ENCODE data around the gene GP9. TPM values are rescaled to one million over a fixed set of nuclear protein-coding genes. Genes with fewer than 3 reads are reported as not detected.

Gene GP9
- total and polyA plus RNA-seq, 3 donors from 2014 or later: 1.4 to 2.1 (median 1.7) TPM

DNA sequence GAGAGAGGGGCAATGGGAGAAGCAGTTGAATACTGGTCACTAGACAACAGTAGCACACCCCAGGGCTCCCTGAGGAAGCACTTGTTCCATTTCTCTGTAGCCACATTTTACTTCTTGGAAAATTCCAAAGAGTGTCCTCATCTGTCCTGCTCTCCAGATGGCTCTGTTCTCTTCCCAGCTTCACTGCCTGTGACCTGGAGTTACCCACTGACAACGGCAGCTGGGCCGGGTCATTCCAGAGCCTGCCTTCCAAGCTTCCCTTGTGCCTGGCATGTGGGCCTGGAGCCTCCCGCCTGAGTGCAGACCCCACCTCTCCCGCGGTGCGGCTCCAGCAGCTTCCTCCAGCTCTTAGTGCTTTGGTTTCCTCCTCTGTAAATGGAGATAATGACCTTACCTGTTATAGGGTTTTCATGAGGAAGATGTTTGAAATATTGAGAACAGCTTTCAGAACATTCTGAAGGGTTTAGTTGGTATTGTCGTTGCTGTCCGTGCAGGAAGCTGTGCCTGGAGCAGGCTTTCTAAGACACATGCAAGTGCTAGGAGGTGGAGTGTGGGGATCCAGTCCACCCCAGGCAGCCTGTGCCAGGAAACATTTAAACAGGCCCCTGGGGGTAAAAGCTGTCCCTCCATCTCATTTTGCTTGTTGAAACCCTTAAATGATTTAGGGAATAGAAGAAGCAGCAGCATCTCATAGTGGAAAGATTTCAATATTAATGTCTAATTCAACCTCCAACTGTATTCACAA, 34.7 kb upstream of the GP9 start:
- peak; percentile 57 for DNase-seq
- intact Hi-C loops (cut with DNase I; ENCODE audit: low total_unique reads): no loop called here
- H3K4me1 ChIP-seq: peaks cover 21% of the 10 kb centered on the region
- WGBS, 2 donors: 30 to 36% methylated on average over 8 of the region's 8 CpGs
- peak overlapping the region in 1 of 2 donors; percentile 55 for H3K27ac ChIP-seq
- H3K9me3 ChIP-seq: no peaks in the 10 kb centered on the region
- TF ChIP-seq, protein P1, sequence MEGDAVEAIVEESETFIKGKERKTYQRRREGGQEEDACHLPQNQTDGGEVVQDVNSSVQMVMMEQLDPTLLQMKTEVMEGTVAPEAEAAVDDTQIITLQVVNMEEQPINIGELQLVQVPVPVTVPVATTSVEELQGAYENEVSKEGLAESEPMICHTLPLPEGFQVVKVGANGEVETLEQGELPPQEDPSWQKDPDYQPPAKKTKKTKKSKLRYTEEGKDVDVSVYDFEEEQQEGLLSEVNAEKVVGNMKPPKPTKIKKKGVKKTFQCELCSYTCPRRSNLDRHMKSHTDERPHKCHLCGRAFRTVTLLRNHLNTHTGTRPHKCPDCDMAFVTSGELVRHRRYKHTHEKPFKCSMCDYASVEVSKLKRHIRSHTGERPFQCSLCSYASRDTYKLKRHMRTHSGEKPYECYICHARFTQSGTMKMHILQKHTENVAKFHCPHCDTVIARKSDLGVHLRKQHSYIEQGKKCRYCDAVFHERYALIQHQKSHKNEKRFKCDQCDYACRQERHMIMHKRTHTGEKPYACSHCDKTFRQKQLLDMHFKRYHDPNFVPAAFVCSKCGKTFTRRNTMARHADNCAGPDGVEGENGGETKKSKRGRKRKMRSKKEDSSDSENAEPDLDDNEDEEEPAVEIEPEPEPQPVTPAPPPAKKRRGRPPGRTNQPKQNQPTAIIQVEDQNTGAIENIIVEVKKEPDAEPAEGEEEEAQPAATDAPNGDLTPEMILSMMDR (IDR thresholded peaks at IDR 0.05): no peak
- no peak for TF ChIP-seq POLR2A (IDR thresholded peaks at IDR 0.05)
- H3K27me3 ChIP-seq: no peaks in the 10 kb centered on the region
- H3K36me3 ChIP-seq (ENCODE audit: low read depth, missing control alignments): no peaks in the 10 kb centered on the region
- H3K4me3 ChIP-seq: no peak overlapping the region

DNA sequence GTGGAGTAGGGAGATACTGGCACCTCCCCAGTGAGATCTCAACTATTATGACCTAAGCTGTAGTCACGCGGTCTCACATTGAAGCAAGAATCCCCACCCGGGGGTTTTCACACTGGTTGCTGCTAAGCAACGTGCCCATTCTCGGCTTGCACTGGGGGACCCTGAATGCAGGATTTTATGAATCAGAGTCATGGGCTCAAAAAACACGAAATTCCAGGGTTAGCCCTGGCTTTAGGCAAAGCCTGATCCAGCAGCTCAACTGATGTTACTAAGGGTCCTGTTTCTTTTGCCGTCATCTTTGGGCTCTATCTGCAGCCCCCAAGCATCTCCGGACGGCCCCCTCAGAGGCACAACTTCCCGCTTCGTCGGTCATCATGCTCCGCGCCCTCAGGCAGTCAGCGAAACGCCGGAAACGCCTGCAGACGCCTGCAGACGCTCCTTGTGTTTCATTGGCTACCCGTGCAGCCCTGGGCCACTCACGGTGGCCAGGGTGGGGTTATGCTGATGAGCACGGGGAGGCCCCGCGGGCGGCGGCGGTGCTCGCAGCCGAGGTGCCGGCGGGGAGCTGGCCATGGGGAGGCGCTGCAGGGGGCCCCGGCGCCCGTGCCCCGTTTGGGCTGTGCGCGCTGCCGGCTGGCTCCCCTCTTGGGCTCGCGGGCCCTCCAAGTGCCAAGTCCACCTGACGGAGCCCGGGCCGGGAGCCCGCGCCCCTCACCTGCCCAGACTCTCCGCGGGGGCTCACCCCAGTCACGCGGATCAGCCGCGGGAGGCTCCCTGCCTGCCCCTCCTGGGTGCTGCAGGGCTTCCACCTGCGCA, 33.6 kb upstream of the GP9 start:
- no peak overlapping the region for H3K27ac ChIP-seq
- no peak for TF ChIP-seq POLR2A (IDR thresholded peaks at IDR 0.05)
- TF ChIP-seq, protein P1 (IDR thresholded peaks at IDR 0.05): peak; percentile 49 to 67 (median 51)
- 26 to 29% methylated on average over 20 to 41 of the region's 54 CpGs for WGBS, 2 donors
- intact Hi-C loops (cut with DNase I; ENCODE audit: low total_unique reads): no loop called here
- DNase-seq: peak; percentile 94
- H3K4me1 ChIP-seq: peaks cover 19% of the 10 kb centered on the region
- peak overlapping the region; percentile 53 to 55 for H3K4me3 ChIP-seq
- H3K36me3 ChIP-seq (ENCODE audit: low read depth, missing control alignments): no peaks in the 10 kb centered on the region
- H3K9me3 ChIP-seq: no peaks in the 10 kb centered on the region
- no peaks in the 10 kb centered on the region for H3K27me3 ChIP-seq

DNA sequence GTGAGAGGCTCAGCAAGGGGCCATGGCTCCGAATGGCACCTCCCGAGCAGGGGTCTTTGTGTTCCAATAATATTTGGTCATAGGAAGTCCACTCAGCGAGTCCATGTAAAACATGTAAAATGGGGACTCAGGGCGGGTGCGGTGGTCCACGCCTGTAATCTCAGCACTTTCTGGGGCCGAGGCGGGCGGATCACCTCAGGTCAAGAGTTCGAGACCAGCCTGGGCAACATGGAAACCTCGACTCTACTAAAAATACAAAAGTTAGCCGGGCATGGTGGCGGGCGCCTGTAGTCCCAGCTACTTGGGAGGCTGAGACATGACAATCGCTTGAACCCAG, 33.1 kb upstream of the GP9 start:
- intact Hi-C loops (cut with DNase I; ENCODE audit: low total_unique reads): no loop called here
- Histone ChIP-seq H3K36me3 (ENCODE audit: low read depth, missing control alignments) (no peaks in the 10 kb centered on the region), H3K4me1 (peaks cover 15% of the 10 kb centered on the region), H3K27me3 (no peaks in the 10 kb centered on the region), H3K9me3 (no peaks in the 10 kb centered on the region), H3K27ac (no peak overlapping the region), H3K4me3 (peak overlapping the region; percentile 53 to 55)
- no peak for DNase-seq
- WGBS, 2 donors: 54 to 69% methylated on average over 12 to 15 of the region's 15 CpGs
- TF ChIP-seq, protein P1 (IDR thresholded peaks at IDR 0.05): no peak
- no peak for TF ChIP-seq POLR2A (IDR thresholded peaks at IDR 0.05)

DNA sequence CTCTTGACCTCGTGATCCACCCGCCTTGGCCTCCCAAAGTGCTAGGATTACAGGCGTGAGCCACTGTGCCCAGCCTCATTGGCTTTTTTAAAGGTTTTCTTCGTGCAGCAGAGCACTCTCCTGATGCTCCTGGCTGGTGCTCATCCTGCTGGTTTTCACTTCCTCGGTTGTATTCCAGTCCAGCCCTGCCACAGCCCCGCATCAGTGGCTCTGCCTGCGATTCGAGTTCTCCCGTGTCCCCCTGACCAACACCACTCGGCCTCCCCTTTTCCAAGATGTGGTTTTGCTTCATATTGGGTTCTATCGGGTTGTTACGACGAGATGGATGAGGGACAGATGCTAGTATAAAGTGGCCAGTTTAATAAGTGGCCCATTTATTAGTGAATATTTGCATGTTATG, 31.7 kb upstream of the GP9 start:
- no peaks in the 10 kb centered on the region for H3K27me3 ChIP-seq
- no peak for DNase-seq
- H3K36me3 ChIP-seq (ENCODE audit: low read depth, missing control alignments): no peaks in the 10 kb centered on the region
- intact Hi-C loops (cut with DNase I; ENCODE audit: low total_unique reads): no loop called here
- H3K27ac ChIP-seq: no peak overlapping the region
- WGBS, 2 donors: 91 to 94% methylated on average over 13 of the region's 13 CpGs
- peaks cover 15% of the 10 kb centered on the region for H3K4me1 ChIP-seq
- TF ChIP-seq, protein P1 (IDR thresholded peaks at IDR 0.05): no peak
- TF ChIP-seq POLR2A (IDR thresholded peaks at IDR 0.05): no peak
- no peaks in the 10 kb centered on the region for H3K9me3 ChIP-seq
- no peak overlapping the region for H3K4me3 ChIP-seq

Data from testis (tissue), 3 donors.